HUES48 (cell line): Measurements from ENCODE around the gene PRR19.

Experiments
- H3K27ac ChIP-seq: one replicate; pipeline ENCODE4 v1.7.0; 2013; ENCODE audit warnings: low read depth, low read length, inconsistent platforms
- H3K27me3 ChIP-seq: 2 replicates; pipeline ENCODE4 v1.6.1; 2013; ENCODE audit warnings: mild to moderate bottlenecking, low read length; ENCODE audit not compliant: control insufficient read depth, insufficient read depth
- H3K36me3 ChIP-seq: 2 replicates; pipeline ENCODE4 v1.6.1; 2013; ENCODE audit warnings: low read length; ENCODE audit not compliant: control insufficient read depth, insufficient read depth
- H3K4me1 ChIP-seq: 2 replicates; pipeline ENCODE4 v1.6.1; 2013; ENCODE audit warnings: mild to moderate bottlenecking, low read length; ENCODE audit not compliant: control insufficient read depth, insufficient read depth
- H3K4me3 ChIP-seq: 2 replicates; pipeline ENCODE4 v1.5.1; 2013; ENCODE audit warnings: mild to moderate bottlenecking, low read depth, low read length
- H3K9ac ChIP-seq: 2 replicates; pipeline ENCODE4 v1.6.1; 2013; ENCODE audit warnings: mild to moderate bottlenecking, low read depth, low read length, moderate library complexity
- H3K9me3 ChIP-seq: 2 replicates; pipeline ENCODE4 v1.6.1; 2013; ENCODE audit warnings: low read length; ENCODE audit not compliant: control insufficient read depth, insufficient read depth

Gene PRR19

DNA sequence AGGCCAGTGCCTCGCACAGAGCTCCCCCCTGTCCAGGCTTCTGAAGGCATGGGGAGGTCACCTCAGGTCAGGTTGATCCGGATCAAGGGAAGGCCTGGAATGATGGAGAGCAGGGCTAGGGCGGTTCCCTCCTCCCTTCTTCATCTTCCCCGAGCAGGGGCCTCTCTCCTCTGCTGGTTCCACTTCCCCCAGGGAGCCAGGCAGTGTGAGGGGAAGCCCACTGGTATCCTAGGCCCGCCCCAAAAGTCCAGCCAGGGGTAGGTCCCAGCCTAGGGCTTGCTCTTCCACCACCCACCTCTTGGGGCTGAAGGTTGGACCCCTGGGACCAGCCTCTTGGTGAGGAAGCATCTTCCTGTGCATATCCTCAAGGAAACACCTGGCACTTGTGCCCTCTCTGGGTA lies 16.4 kb upstream of the PRR19 start:
- Histone ChIP-seq H3K9me3 (no peaks in the 10 kb centered on the region), H3K4me3 (no peak overlapping the region), H3K9ac (no peak overlapping the region), H3K27ac (no peak overlapping the region), H3K36me3 (peaks cover 36% of the 10 kb centered on the region), H3K27me3 (no peaks in the 10 kb centered on the region), H3K4me1 (peaks cover 29% of the 10 kb centered on the region)

DNA sequence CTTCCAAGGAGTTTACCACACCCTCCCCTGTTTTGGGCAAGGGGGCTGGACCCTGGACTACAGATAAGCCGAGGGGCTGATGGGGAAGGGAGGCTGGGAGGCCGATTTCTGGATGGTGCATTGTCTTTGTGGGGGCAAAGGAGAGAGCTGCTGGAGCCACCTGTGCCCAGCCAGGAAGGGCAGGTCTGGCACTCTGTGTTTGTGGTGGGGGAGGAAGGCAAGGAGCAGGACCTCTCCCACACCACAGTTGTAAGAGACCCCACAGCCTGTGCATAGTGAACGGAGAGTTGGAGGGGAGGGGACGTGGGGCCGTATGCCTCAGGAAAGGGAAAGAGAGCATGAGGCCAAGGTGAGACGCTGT lies 16.0 kb upstream of the PRR19 start:
- Histone ChIP-seq H3K27ac (no peak overlapping the region), H3K36me3 (peaks cover 40% of the 10 kb centered on the region), H3K9me3 (no peaks in the 10 kb centered on the region), H3K27me3 (no peaks in the 10 kb centered on the region), H3K4me1 (peaks cover 30% of the 10 kb centered on the region), H3K9ac (no peak overlapping the region), H3K4me3 (no peak overlapping the region)

DNA sequence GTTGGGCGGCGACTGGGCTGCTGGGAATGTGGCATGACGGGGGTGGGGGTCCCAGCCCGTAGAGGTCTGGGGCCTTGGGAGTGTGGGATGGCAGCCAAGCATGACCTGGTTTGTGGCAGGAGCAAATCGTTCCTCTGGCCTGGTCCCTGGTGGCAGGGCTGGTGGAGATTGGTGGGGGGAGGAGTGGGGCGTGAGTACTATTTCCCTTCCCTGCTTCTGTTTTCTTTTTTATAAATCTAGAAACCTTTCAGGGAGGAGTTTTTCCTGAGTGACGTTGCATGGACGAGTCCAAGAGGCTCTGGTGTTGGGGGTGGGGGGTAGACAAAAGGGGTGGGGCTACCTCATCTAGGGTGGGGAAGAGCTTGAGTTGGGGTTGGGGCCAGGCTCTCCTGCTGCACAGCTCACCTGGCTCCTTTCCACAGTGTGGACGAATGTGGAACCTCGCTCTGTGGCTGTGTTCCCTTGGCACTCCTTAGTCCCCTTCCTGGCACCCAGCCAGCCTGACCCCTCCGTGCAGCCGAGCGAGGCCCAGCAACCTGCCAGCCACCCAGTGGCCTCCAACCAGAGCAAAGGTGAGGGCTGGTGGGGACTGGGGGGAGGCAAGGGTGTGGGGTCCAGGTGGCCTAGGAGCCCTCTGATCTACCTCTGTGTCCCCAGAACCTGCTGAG lies 15.4 kb upstream of the PRR19 start:
- H3K4me1 ChIP-seq = peaks cover 30% of the 10 kb centered on the region
- no peak overlapping the region for H3K27ac ChIP-seq
- H3K9ac ChIP-seq = no peak overlapping the region
- no peaks in the 10 kb centered on the region for H3K9me3 ChIP-seq
- no peak overlapping the region for H3K4me3 ChIP-seq
- H3K27me3 ChIP-seq = no peaks in the 10 kb centered on the region
- H3K36me3 ChIP-seq = peaks cover 43% of the 10 kb centered on the region

DNA sequence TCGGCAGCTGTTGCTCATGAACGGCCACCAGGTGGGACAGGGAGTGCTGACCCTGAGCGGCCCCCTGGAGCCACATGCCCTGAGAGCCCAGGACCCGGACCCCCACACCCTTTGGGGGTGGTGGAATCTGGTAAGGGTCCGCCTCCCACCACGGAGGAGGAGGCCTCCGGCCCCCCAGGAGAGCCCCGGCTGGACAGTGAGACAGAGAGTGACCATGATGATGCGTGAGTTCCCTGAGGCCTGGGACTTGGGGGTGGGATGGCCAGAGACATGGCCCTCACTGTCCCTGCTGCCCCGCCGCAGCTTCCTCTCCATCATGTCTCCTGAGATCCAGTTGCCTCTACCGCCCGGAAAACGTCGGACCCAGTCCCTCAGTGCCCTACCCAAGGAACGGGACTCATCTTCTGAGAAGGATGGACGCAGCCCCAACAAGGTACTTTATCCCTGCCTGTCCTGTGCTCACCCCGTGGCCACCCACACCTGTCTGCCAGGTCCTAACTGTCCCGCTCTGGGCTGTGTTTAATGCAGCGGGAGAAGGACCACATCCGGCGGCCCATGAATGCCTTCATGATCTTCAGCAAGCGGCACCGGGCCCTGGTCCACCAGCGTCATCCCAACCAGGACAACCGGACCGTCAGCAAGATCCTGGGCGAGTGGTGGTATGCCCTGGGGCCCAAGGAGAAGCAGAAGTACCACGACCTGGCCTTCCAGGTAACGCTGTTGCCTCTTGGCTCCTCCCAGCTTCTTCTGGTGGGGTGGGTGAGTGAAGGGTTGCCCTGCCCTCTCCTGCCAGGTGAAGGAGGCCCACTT lies 14.7 kb upstream of the PRR19 start:
- Histone ChIP-seq H3K9ac (no peak overlapping the region), H3K4me1 (peaks cover 26% of the 10 kb centered on the region), H3K9me3 (no peaks in the 10 kb centered on the region), H3K27me3 (no peaks in the 10 kb centered on the region), H3K27ac (no peak overlapping the region), H3K4me3 (no peak overlapping the region), H3K36me3 (peaks cover 49% of the 10 kb centered on the region)

DNA sequence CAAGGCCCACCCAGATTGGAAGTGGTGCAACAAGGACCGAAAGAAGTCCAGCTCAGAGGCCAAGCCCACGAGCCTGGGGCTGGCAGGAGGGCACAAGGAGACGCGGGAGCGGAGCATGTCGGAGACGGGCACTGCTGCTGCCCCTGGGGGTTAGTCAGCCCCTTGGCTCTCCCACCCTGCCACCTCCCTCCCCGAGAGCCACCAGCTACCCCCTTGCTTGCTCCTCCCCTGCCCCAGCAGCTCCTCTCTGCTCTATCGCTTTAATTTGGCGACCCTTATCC lies 14.2 kb upstream of the PRR19 start:
- Histone ChIP-seq H3K9ac (no peak overlapping the region), H3K27ac (no peak overlapping the region), H3K27me3 (no peaks in the 10 kb centered on the region), H3K4me3 (no peak overlapping the region), H3K36me3 (peaks cover 55% of the 10 kb centered on the region), H3K4me1 (peaks cover 22% of the 10 kb centered on the region), H3K9me3 (no peaks in the 10 kb centered on the region)

DNA sequence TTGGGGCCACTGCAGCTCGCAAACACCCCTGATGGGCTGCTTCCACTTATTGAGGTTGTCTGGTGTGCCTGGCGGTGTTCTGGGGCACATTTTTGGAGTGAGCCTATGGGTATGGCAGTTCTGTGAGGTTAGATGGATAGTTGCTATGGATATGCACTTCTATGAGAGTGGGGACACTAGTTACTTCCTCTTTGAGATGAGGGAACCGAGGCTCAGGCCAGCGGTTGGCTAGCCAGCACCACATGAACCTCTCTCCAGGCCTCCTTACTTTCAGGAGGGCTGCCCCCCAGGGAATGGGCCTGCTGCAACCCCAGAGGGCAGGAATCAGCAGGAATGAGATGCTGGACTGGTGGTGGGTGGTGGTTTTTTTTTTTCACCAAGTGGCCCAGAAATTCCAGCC lies 13.5 kb upstream of the PRR19 start:
- H3K36me3 ChIP-seq = peaks cover 61% of the 10 kb centered on the region

DNA sequence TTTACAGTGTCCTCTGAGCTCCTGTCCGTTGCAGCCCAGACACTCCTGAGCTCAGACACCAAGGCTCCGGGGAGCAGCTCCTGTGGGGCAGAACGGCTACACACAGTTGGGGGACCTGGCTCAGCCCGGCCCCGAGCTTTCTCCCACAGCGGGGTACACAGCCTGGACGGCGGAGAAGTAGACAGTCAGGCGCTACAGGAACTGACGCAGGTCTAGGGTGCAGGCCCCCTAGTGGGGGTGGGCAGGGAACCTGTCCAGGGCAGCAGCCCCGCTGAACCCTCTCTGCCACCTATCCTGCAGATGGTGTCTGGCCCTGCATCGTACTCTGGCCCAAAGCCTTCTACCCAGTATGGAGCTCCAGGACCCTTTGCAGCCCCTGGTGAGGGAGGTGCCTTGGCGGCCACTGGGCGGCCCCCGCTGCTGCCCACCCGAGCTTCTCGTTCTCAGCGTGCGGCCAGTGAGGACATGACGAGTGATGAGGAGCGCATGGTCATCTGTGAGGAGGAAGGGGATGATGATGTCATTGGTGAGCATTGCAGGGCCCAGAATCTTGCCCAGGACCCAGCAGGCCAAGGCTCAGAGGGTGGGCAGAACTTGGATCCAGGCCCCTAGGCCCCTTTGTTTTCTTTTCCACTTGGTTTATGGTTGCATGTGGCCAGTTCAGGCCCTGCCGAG lies 12.9 kb upstream of the PRR19 start:
- Histone ChIP-seq H3K36me3 (peaks cover 67% of the 10 kb centered on the region), H3K4me3 (no peak overlapping the region), H3K9ac (no peak overlapping the region), H3K9me3 (no peaks in the 10 kb centered on the region), H3K4me1 (peaks cover 14% of the 10 kb centered on the region), H3K27me3 (no peaks in the 10 kb centered on the region), H3K27ac (no peak overlapping the region)

More for the DNA sequence above, 13.5 kb upstream of the PRR19 start:
- Histone ChIP-seq H3K9me3 (no peaks in the 10 kb centered on the region), H3K27me3 (no peaks in the 10 kb centered on the region), H3K27ac (no peak overlapping the region), H3K9ac (no peak overlapping the region), H3K4me3 (no peak overlapping the region), H3K4me1 (peaks cover 16% of the 10 kb centered on the region)

DNA sequence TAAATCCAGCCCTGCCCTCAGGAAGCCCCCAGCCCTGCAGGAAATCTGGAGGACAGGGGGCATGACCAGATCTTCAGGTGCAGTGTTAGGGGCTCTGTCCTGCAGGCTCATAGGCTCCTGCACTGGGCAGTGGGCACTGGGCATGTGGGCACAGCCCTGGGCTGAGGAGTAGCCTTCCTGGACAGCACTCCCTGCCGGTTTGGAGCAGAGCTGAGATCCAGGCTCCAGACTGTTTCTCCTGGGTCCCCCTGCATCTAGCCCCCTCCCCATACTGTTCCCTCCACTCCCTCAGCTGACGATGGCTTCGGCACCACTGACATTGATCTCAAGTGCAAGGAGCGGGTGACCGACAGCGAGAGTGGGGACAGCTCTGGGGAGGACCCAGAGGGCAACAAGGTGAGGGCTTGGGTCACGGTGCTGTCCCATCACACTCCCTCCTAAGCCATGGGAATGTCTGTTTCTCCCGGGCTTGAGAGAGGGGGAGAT lies 12.3 kb upstream of the PRR19 start:
- H3K4me3 ChIP-seq = no peak overlapping the region
- no peak overlapping the region for H3K9ac ChIP-seq
- H3K4me1 ChIP-seq = peaks cover 14% of the 10 kb centered on the region
- peaks cover 73% of the 10 kb centered on the region for H3K36me3 ChIP-seq
- H3K27me3 ChIP-seq = no peaks in the 10 kb centered on the region
- no peak overlapping the region for H3K27ac ChIP-seq
- no peaks in the 10 kb centered on the region for H3K9me3 ChIP-seq

DNA sequence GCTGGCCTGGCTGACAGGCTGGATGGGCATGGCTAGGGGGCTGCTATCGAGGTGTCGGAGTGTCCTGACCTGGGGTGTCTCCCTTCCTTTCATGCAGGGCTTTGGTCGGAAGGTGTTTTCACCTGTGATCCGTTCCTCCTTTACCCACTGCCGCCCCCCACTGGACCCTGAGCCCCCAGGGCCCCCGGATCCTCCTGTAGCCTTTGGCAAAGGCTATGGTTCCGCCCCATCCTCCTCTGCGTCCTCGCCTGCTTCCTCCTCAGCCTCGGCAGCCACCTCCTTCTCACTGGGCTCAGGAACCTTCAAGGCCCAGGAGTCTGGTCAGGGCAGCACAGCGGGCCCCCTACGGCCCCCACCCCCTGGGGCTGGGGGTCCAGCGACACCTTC lies 11.8 kb upstream of the PRR19 start:
- Histone ChIP-seq H3K36me3 (peaks cover 75% of the 10 kb centered on the region), H3K9me3 (no peaks in the 10 kb centered on the region), H3K4me1 (peaks cover 11% of the 10 kb centered on the region), H3K4me3 (no peak overlapping the region), H3K27me3 (no peaks in the 10 kb centered on the region), H3K27ac (no peak overlapping the region), H3K9ac (no peak overlapping the region)

DNA sequence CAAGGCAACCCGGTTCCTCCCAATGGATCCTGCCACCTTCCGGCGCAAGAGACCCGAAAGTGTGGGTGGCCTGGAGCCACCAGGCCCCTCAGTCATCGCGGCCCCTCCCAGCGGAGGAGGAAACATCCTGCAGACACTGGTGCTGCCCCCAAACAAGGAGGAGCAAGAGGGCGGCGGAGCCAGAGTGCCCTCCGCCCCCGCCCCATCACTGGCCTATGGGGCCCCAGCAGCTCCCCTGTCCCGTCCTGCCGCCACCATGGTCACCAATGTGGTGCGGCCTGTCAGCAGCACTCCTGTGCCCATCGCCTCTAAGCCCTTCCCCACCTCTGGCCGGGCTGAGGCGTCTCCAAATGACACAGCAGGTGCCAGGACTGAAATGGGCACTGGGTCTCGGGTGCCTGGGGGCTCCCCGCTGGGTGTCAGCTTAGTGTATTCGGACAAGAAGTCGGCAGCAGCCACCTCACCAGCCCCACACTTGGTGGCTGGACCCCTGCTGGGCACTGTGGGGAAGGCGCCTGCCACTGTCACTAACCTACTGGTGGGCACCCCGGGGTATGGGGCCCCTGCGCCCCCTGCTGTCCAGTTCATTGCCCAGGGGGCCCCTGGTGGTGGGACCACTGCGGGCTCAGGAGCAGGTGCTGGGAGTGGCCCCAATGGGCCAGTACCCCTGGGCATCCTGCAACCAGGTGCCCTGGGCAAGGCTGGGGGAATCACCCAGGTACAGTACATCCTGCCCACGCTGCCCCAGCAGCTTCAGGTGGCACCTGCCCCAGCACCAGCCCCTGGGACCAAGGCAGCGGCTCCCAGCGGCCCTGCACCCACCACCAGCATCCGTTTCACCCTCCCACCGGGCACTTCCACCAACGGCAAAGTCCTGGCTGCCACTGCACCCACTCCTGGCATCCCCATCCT lies 11.2 kb upstream of the PRR19 start:
- Histone ChIP-seq H3K27ac (no peak overlapping the region), H3K9me3 (no peaks in the 10 kb centered on the region), H3K4me1 (peaks cover 5% of the 10 kb centered on the region; the same call in 1 of the 2 replicates), H3K27me3 (no peaks in the 10 kb centered on the region), H3K4me3 (no peak overlapping the region), H3K9ac (no peak overlapping the region), H3K36me3 (peaks cover 75% of the 10 kb centered on the region)
